Body of pancreas (tissue), 4 donors: Measurements from ENCODE around the gene BBIP1.

Source experiments
- POLR2A ChIP-seq, 3 donors: fragments of 450-650 bp; IDR thresholded peaks; one replicate each; pipeline ENCODE4 v1.6.1; 2016; ENCODE audit warnings: antibody characterized with exemption in 3 of 3, mild to moderate bottlenecking in 2 of 3
- TF ChIP-seq, protein P1 (sequence below), 7 experiments: fragments of 450-650 bp in 4 of 7; fragments of 200-600 bp in 3 of 7; sonication (generic) in 3 of 7; IDR thresholded peaks; one replicate each; pipeline ENCODE4 v1.5.1; 2016 to 2019; ENCODE audit warnings: antibody characterized with exemption in 7 of 7

DNA sequence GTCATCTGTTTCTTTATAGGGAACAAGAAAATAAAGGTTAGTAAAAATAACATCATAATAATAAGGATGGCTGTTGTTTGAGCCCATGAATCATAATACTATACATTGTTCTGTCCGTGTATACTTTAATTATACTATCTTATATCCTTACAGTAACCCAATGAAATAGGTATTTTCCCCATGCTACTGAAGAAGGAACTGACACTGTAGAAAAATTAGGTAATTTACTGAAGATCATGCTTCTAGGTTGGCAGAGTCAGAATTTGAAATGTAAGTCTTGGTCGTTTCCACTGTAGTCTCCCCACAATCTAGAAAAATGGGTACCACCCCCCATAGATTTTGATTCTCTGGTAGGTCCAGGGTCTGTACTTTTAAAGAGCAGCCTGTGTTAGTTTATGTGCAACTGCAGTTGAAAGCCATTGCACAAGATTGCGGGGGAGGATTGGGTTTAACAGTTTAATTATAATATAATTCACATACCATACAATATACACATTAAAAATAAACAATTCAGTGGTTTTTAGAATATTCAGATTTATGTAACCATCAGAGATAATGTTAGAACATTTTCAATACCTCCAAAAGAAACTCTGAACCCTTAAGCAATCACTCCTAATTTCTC lies 48.1 kb upstream of the BBIP1 start:
- TF ChIP-seq, protein P1, sequence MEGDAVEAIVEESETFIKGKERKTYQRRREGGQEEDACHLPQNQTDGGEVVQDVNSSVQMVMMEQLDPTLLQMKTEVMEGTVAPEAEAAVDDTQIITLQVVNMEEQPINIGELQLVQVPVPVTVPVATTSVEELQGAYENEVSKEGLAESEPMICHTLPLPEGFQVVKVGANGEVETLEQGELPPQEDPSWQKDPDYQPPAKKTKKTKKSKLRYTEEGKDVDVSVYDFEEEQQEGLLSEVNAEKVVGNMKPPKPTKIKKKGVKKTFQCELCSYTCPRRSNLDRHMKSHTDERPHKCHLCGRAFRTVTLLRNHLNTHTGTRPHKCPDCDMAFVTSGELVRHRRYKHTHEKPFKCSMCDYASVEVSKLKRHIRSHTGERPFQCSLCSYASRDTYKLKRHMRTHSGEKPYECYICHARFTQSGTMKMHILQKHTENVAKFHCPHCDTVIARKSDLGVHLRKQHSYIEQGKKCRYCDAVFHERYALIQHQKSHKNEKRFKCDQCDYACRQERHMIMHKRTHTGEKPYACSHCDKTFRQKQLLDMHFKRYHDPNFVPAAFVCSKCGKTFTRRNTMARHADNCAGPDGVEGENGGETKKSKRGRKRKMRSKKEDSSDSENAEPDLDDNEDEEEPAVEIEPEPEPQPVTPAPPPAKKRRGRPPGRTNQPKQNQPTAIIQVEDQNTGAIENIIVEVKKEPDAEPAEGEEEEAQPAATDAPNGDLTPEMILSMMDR (IDR thresholded peaks at IDR 0.05), result no peak
- no peak for TF ChIP-seq POLR2A (IDR thresholded peaks at IDR 0.05)
